GM23338 (cell line): ENCODE results near the gene PSMB3. TPM values are rescaled to one million over a fixed set of nuclear protein-coding genes. Genes with fewer than 3 reads are reported as not detected.
A peak's percentile ranks its signal among the peaks of the same experiment; 100 is the strongest.

Experiments used
- ATAC-seq: fragments of 200-7000 bp; cut with Tn5 transposase; 3 replicates; pipeline ENCODE4 v1.9.1; 2020
- DNase-seq: peaks from one replicate; pipeline ENCODE4 v3.0.0-alpha.2; 2015; ENCODE audit warnings: low spot score
- H2AFZ ChIP-seq: fragments of 200-600 bp; sonication (generic); 2 replicates; pipeline ENCODE4 v1.8.0; 2016; ENCODE audit warnings: antibody characterized with exemption, mild to moderate bottlenecking, moderate library complexity
- H3F3A ChIP-seq: fragments of 200-600 bp; sonication (generic); replicated peaks from 2 replicates; pipeline ENCODE4 v1.8.0; 2017; ENCODE audit warnings: antibody characterized with exemption, mixed run types, low read depth
- H3K27ac ChIP-seq: fragments of 200-600 bp; sonication (generic); 2 replicates; pipeline ENCODE4 v1.6.1; 2016; ENCODE audit warnings: low read depth
- H3K27me3 ChIP-seq: fragments of 200-600 bp; sonication (generic); 2 replicates; pipeline ENCODE4 v1.8.0; 2016; ENCODE audit warnings: mild to moderate bottlenecking, mixed run types, moderate library complexity; ENCODE audit not compliant: insufficient read depth
- H3K36me3 ChIP-seq: fragments of 200-600 bp; sonication (generic); 2 replicates; pipeline ENCODE4 v1.8.0; 2016; ENCODE audit warnings: mild to moderate bottlenecking; ENCODE audit not compliant: insufficient read depth
- H3K4me1 ChIP-seq: fragments of 200-600 bp; sonication (generic); 2 replicates; pipeline ENCODE4 v1.8.0; 2016; ENCODE audit warnings: mild to moderate bottlenecking, moderate library complexity; ENCODE audit not compliant: insufficient read depth
- H3K4me2 ChIP-seq: fragments of 200-600 bp; sonication (generic); 2 replicates; pipeline ENCODE4 v1.7.1; 2017; ENCODE audit warnings: mixed run types
- H3K4me3 ChIP-seq: fragments of 200-600 bp; sonication (generic); 2 replicates; pipeline ENCODE4 v1.6.1; 2016; ENCODE audit warnings: mixed run types
- H3K79me2 ChIP-seq: fragments of 200-600 bp; sonication (generic); replicated peaks from 2 replicates; pipeline ENCODE4 v1.8.0; 2017; ENCODE audit warnings: mild to moderate bottlenecking; ENCODE audit not compliant: insufficient read depth
- H3K9me2 ChIP-seq: fragments of 200-600 bp; sonication (generic); 2 replicates; pipeline ENCODE4 v1.8.0; 2017; ENCODE audit not compliant: insufficient read depth
- H4K20me1 ChIP-seq: fragments of 200-600 bp; sonication (generic); replicated peaks from 2 replicates; pipeline ENCODE4 v1.8.0; 2017; ENCODE audit warnings: mild to moderate bottlenecking; ENCODE audit not compliant: insufficient read depth
- H3K27ac Mint-ChIP-seq: 2 replicates; pipeline ENCODE4 v1.8.0; 2020; ENCODE audit warnings: inconsistent platforms, mild to moderate bottlenecking, moderate library complexity, mixed read lengths
- H3K27me3 Mint-ChIP-seq: 3 replicates; pipeline ENCODE4 v1.8.0; 2022; ENCODE audit warnings: low read depth, mild to moderate bottlenecking, moderate library complexity, mixed read lengths, inconsistent platforms; ENCODE audit not compliant: insufficient read depth, poor library complexity
- H3K36me3 Mint-ChIP-seq: 3 replicates; pipeline ENCODE4 v1.8.0; 2021; ENCODE audit warnings: low read depth, mild to moderate bottlenecking, inconsistent platforms, moderate library complexity, mixed read lengths
- H3K4me1 Mint-ChIP-seq: 3 replicates; pipeline ENCODE4 v1.8.0; 2020; ENCODE audit warnings: mild to moderate bottlenecking, inconsistent platforms, mixed read lengths
- H3K4me3 Mint-ChIP-seq: 3 replicates; pipeline ENCODE4 v1.8.0; 2021; ENCODE audit warnings: moderate library complexity, mild to moderate bottlenecking, inconsistent platforms, mixed read lengths
- H3K9me3 Mint-ChIP-seq: 3 replicates; pipeline ENCODE4 v1.8.0; 2020; ENCODE audit warnings: moderate library complexity, mild to moderate bottlenecking, inconsistent platforms, mixed read lengths
- CREB1 ChIP-seq: fragments of 250-450 bp; sonication (Bioruptor Pico); IDR thresholded peaks from 2 replicates; pipeline ENCODE4 v1.5.0; 2020; ENCODE audit warnings: low read depth, mild to moderate bottlenecking, moderate library complexity
- CTCF ChIP-seq, 2 experiments: fragments of 200-600 bp in 1 of 2; sonication (generic) in 1 of 2; conservative IDR thresholded peaks; 2 replicates each; pipeline versions ENCODE4 v1.5.1 to v1.6.1; 2016 to 2017; ENCODE audit warnings: antibody characterized with exemption in 2 of 2, low read depth in 2 of 2, mild to moderate bottlenecking in 2 of 2, moderate library complexity in 1 of 2
- ETS1 ChIP-seq: IDR thresholded peaks from 2 replicates; pipeline ENCODE4 v1.6.1; 2016; ENCODE audit warnings: antibody characterized with exemption
- EZH2 ChIP-seq: fragments of 200-600 bp; sonication (generic); IDR thresholded peaks from one replicate; pipeline ENCODE4 v1.8.0; 2017; ENCODE audit warnings: antibody characterized with exemption, mild to moderate bottlenecking, low read depth; ENCODE audit not compliant: unreplicated experiment
- EZH2phosphoT487 ChIP-seq: fragments of 200-600 bp; sonication (generic); IDR thresholded peaks from one replicate; pipeline ENCODE4 v1.8.1; 2018; ENCODE audit warnings: antibody characterized with exemption; ENCODE audit not compliant: unreplicated experiment
- JUNB ChIP-seq: IDR thresholded peaks from one replicate; pipeline ENCODE4 v1.6.1; 2016; ENCODE audit warnings: antibody characterized with exemption; ENCODE audit not compliant: unreplicated experiment
- NANOG ChIP-seq: IDR thresholded peaks from 2 replicates; pipeline ENCODE4 v1.6.1; 2016; ENCODE audit warnings: antibody characterized with exemption, borderline replicate concordance
- POLR2AphosphoS5 ChIP-seq: IDR thresholded peaks from 2 replicates; pipeline ENCODE4 v1.6.1; 2016; ENCODE audit warnings: antibody characterized with exemption, low read depth
- STAT1 ChIP-seq: IDR thresholded peaks from one replicate; pipeline ENCODE4 v1.6.1; 2016; ENCODE audit warnings: antibody characterized with exemption; ENCODE audit not compliant: unreplicated experiment
- ZNF114 ChIP-seq: fragments of 250-450 bp; sonication (Bioruptor Pico); IDR thresholded peaks from 2 replicates; pipeline ENCODE4 v1.5.0; 2020; ENCODE audit warnings: mild to moderate bottlenecking, moderate library complexity
- ZNF331 ChIP-seq: fragments of 250-450 bp; sonication (Bioruptor Pico); IDR thresholded peaks from 2 replicates; pipeline ENCODE4 v1.5.0; 2020; ENCODE audit warnings: low read depth, mild to moderate bottlenecking, moderate library complexity
- polyA plus RNA-seq: library from polyadenylated mRNA; unstranded; fragments of >200 nt; fragmentation: Nextera tagmentation; extraction: Ambion mirVana; gene quantifications from 2 replicates; pipeline ENCODE4 v1.2.1, GENCODE V29; 2016
- total RNA-seq: library from RNA; depleted of rRNA; stranded (reverse); fragments of >200 nt; shearing (Covaris generic); gene quantifications from 2 replicates; pipeline ENCODE4 v1.2.3, GENCODE V29; 2014
- TF ChIP-seq, protein P1 (sequence below): IDR thresholded peaks from one replicate; pipeline ENCODE4 v1.6.1; 2018; ENCODE audit warnings: antibody characterized with exemption; ENCODE audit not compliant: unreplicated experiment
- TF ChIP-seq, protein P2 (sequence below): fragments of 250-450 bp; sonication (Bioruptor Pico); IDR thresholded peaks from 2 replicates; pipeline ENCODE4 v1.5.0; 2020; ENCODE audit warnings: mild to moderate bottlenecking, moderate library complexity

Gene PSMB3
- total and polyA plus RNA-seq, 2 experiments from 2014 or later, result 250 to 523 TPM

GRCh38 chr17:38796451-38797157 is 44.1 kb downstream of the PSMB3 start:
- Mint-ChIP-seq H3K4me1 (peaks cover 23% of the 10 kb centered on the region), H3K36me3 (peaks cover 47% of the 10 kb centered on the region), H3K9me3 (peaks cover 2% of the 10 kb centered on the region; the same call in 2 of the 3 replicates), H3K27me3 (peaks cover 4% of the 10 kb centered on the region), H3K27ac (0 out of 2 replicates have a peak overlapping the region, but pooled peaks have one; percentile 12), H3K4me3 (peak overlapping the region; percentile 25; the same call in 2 of the 3 replicates)
- Histone ChIP-seq H4K20me1 (peaks cover 29% of the 10 kb centered on the region), H3K27ac (no peak overlapping the region), H3K4me2 (no peak overlapping the region), H3K27me3 (no peaks in the 10 kb centered on the region), H3K36me3 (peaks cover 7% of the 10 kb centered on the region; the same call in 1 of the 2 replicates), H3K4me1 (peaks cover 16% of the 10 kb centered on the region), H3K79me2 (peaks cover 71% of the 10 kb centered on the region), H2AFZ (no peak overlapping the region), H3F3A (peaks cover 10% of the 10 kb centered on the region; the same call in 1 of the 2 replicates), H3K4me3 (no peak overlapping the region), H3K9me2 (no peaks in the 10 kb centered on the region)
- TF ChIP-seq ZNF114 (CRISPR knock-in tag) (no peak), JUNB (no peak), EZH2 (no peak), POLR2AphosphoS5 (no peak), STAT1 (no peak), CREB1 (no peak), NANOG (no peak), EZH2phosphoT487 (no peak), ETS1 (no peak), CTCF (conservative IDR thresholded peaks at IDR 0.05; ENCODE audit: low read depth in 2 of 2) (no peak), ZNF331 (CRISPR knock-in tag) (no peak)
- TF ChIP-seq, protein P1, sequence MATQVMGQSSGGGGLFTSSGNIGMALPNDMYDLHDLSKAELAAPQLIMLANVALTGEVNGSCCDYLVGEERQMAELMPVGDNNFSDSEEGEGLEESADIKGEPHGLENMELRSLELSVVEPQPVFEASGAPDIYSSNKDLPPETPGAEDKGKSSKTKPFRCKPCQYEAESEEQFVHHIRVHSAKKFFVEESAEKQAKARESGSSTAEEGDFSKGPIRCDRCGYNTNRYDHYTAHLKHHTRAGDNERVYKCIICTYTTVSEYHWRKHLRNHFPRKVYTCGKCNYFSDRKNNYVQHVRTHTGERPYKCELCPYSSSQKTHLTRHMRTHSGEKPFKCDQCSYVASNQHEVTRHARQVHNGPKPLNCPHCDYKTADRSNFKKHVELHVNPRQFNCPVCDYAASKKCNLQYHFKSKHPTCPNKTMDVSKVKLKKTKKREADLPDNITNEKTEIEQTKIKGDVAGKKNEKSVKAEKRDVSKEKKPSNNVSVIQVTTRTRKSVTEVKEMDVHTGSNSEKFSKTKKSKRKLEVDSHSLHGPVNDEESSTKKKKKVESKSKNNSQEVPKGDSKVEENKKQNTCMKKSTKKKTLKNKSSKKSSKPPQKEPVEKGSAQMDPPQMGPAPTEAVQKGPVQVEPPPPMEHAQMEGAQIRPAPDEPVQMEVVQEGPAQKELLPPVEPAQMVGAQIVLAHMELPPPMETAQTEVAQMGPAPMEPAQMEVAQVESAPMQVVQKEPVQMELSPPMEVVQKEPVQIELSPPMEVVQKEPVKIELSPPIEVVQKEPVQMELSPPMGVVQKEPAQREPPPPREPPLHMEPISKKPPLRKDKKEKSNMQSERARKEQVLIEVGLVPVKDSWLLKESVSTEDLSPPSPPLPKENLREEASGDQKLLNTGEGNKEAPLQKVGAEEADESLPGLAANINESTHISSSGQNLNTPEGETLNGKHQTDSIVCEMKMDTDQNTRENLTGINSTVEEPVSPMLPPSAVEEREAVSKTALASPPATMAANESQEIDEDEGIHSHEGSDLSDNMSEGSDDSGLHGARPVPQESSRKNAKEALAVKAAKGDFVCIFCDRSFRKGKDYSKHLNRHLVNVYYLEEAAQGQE, result no peak
- TF ChIP-seq, protein P2, sequence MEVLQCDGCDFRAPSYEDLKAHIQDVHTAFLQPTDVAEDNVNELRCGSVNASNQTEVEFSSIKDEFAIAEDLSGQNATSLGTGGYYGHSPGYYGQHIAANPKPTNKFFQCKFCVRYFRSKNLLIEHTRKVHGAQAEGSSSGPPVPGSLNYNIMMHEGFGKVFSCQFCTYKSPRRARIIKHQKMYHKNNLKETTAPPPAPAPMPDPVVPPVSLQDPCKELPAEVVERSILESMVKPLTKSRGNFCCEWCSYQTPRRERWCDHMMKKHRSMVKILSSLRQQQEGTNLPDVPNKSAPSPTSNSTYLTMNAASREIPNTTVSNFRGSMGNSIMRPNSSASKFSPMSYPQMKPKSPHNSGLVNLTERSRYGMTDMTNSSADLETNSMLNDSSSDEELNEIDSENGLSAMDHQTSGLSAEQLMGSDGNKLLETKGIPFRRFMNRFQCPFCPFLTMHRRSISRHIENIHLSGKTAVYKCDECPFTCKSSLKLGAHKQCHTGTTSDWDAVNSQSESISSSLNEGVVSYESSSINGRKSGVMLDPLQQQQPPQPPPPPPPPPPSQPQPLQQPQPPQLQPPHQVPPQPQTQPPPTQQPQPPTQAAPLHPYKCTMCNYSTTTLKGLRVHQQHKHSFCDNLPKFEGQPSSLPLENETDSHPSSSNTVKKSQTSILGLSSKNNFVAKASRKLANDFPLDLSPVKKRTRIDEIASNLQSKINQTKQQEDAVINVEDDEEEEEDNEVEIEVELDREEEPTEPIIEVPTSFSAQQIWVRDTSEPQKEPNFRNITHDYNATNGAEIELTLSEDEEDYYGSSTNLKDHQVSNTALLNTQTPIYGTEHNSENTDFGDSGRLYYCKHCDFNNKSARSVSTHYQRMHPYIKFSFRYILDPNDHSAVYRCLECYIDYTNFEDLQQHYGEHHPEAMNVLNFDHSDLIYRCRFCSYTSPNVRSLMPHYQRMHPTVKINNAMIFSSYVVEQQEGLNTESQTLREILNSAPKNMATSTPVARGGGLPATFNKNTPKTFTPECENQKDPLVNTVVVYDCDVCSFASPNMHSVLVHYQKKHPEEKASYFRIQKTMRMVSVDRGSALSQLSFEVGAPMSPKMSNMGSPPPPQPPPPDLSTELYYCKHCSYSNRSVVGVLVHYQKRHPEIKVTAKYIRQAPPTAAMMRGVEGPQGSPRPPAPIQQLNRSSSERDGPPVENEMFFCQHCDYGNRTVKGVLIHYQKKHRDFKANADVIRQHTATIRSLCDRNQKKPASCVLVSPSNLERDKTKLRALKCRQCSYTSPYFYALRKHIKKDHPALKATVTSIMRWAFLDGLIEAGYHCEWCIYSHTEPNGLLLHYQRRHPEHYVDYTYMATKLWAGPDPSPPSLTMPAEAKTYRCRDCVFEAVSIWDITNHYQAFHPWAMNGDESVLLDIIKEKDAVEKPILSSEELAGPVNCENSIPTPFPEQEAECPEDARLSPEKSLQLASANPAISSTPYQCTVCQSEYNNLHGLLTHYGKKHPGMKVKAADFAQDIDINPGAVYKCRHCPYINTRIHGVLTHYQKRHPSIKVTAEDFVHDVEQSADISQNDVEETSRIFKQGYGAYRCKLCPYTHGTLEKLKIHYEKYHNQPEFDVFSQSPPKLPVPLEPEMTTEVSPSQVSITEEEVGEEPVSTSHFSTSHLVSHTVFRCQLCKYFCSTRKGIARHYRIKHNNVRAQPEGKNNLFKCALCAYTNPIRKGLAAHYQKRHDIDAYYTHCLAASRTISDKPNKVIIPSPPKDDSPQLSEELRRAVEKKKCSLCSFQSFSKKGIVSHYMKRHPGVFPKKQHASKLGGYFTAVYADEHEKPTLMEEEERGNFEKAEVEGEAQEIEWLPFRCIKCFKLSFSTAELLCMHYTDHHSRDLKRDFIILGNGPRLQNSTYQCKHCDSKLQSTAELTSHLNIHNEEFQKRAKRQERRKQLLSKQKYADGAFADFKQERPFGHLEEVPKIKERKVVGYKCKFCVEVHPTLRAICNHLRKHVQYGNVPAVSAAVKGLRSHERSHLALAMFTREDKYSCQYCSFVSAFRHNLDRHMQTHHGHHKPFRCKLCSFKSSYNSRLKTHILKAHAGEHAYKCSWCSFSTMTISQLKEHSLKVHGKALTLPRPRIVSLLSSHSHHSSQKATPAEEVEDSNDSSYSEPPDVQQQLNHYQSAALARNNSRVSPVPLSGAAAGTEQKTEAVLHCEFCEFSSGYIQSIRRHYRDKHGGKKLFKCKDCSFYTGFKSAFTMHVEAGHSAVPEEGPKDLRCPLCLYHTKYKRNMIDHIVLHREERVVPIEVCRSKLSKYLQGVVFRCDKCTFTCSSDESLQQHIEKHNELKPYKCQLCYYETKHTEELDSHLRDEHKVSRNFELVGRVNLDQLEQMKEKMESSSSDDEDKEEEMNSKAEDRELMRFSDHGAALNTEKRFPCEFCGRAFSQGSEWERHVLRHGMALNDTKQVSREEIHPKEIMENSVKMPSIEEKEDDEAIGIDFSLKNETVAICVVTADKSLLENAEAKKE, result no peak
- DNase-seq, result no peak
- no peak for ATAC-seq
